GM12875 (cell line): ENCODE results near the gene CSNK1G1.

ENCODE experiments used
- H3K4me3 ChIP-seq: one replicate; pipeline ENCODE4 v1.5.1; 2011; ENCODE audit warnings: low read depth, low read length, control low read depth
- TF ChIP-seq, protein P1 (sequence below): IDR thresholded peaks from 2 replicates; pipeline ENCODE4 v1.5.1; 2011; ENCODE audit warnings: low read depth, mild to moderate bottlenecking, control low read depth, inconsistent platforms, low read length, moderate library complexity, borderline replicate concordance; ENCODE audit not compliant: insufficient read depth

CSNK1G1 gene

GRCh38 chr15:64286473-64286872 lies 69.5 kb downstream of the CSNK1G1 start:
- TF ChIP-seq, protein P1, sequence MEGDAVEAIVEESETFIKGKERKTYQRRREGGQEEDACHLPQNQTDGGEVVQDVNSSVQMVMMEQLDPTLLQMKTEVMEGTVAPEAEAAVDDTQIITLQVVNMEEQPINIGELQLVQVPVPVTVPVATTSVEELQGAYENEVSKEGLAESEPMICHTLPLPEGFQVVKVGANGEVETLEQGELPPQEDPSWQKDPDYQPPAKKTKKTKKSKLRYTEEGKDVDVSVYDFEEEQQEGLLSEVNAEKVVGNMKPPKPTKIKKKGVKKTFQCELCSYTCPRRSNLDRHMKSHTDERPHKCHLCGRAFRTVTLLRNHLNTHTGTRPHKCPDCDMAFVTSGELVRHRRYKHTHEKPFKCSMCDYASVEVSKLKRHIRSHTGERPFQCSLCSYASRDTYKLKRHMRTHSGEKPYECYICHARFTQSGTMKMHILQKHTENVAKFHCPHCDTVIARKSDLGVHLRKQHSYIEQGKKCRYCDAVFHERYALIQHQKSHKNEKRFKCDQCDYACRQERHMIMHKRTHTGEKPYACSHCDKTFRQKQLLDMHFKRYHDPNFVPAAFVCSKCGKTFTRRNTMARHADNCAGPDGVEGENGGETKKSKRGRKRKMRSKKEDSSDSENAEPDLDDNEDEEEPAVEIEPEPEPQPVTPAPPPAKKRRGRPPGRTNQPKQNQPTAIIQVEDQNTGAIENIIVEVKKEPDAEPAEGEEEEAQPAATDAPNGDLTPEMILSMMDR: no peak
- no peak overlapping the region for H3K4me3 ChIP-seq

DNA sequence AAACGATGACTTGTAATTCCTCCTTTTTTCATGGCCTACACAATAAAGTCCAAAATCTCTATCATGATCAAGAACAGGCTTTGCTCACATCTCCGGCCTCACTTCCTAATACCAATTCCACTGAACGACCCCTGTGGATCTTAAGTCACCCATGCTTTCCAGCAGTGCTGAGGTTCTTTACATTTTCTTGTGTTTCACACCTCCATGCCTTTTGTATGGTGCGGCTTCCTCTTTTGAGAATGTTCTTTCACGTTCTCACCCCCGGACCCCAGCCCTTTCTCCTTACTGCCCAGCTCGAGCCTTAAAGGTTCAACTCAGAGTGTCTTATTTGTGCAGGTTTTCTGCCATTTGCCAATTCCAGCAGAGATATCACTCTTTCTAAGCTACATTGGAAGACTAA lies 70.1 kb downstream of the CSNK1G1 start:
- TF ChIP-seq, protein P1: no peak
- H3K4me3 ChIP-seq: no peak overlapping the region

DNA sequence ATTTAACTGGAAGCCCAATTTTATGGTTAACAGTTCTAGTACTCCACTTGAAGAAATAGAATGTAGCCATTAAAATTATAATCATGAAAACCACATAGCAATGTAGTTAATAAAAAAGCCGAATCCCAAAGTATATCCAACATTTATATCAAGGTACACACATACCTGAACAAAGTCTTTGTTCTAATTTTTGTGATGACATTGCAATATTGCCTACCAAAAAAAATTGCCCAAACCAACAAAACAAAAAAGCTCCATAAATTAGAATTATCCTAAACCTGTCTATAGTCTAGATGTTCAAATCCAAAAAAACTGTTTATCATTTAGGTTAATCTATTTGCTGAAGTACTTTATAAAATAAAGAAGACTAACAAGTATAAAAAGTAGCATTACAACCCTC lies 70.8 kb downstream of the CSNK1G1 start:
- H3K4me3 ChIP-seq: no peak overlapping the region
- TF ChIP-seq, protein P1: no peak

- TF ChIP-seq, protein P1: no peak
- no peak overlapping the region for H3K4me3 ChIP-seq
Measured at GRCh38 chr15:64284042-64284441, 71.9 kb downstream of the CSNK1G1 start.

DNA sequence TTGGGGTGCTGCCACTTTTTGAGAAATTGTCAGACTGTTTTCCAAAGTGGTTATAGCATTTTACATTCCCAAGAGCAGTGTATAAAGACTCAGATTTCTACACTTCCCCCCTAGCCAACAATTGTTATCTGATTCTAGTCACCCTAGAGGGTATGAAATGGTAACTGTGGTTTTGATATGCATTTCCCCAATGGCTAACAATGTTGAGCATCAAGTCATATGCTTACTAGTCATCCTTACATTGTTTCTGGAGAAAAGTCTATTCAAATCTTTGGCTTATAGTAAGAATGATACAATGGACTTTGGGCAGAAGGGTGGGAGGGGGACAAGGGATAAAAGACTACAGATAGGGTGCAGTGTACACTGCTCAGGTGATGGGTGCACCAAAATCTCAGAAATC lies 73.3 kb downstream of the CSNK1G1 start:
- H3K4me3 ChIP-seq: no peak overlapping the region
- TF ChIP-seq, protein P1: no peak

- TF ChIP-seq, protein P1: no peak
- no peak overlapping the region for H3K4me3 ChIP-seq
Measured at GRCh38 chr15:64279131-64279530, 76.8 kb downstream of the CSNK1G1 start.

DNA sequence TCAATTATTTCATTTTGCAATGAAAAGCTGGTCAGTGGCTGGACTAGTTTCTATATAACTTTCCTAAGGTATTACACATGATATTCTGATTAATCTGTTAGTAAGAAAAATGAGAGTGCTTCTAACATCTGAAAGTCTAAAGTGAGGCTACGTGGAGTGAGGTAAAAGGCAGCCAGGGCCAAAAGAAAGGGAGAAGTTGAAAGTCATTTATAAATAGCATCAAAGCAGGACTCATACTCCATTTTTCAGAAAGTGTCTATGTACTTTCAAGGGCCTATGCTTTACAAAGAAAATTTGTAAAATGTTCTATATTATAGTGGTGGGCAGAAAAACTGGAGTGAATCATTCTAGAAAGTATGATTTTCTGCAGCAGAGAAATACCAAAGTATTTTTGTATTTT lies 80.0 kb downstream of the CSNK1G1 start:
- no peak overlapping the region for H3K4me3 ChIP-seq
- TF ChIP-seq, protein P1: no peak
